K562 (cell line): Measurements from ENCODE around the gene ABHD8. TPM values are rescaled to one million over a fixed set of nuclear protein-coding genes. Genes with fewer than 3 reads are reported as not detected.

Experiments used
- ATAC-seq: fragments of 200-7000 bp; cut with Tn5 transposase; 3 replicates; pipeline ENCODE4 v1.9.1; 2020; ENCODE audit warnings: moderate library complexity
- BruUV-seq: library from RNA; stranded (reverse); fragments of 400-500 nt; replicated peaks from 2 replicates; lab custom pipeline; 2021; lab: Mats Ljungman, UMichigan
- CTCF ChIA-PET: fragments of 300-600 bp; formaldehyde crosslinking; extraction: SDS; loops from one replicate; lab custom pipeline; 2021; ENCODE audit warnings: low intra/inter-chr PET ratio; lab: Yijun Ruan, JAX
- POLR2A ChIA-PET: fragments of 300-600, 350-650 bp; sonication (Branson Sonifier 250); formaldehyde crosslinking; extraction: SDS; loops from one replicate; lab custom pipeline; 2021; ENCODE audit warnings: antibody characterized with exemption, inconsistent platforms; lab: Yijun Ruan, JAX
- DNase-seq, 4 experiments: peaks; one replicate each; pipeline versions ENCODE4 v3.0.0 to v3.0.0-alpha.2; 2011 to 2018; ENCODE audit warnings: low spot score in 3 of 4, mixed read lengths in 3 of 4; ENCODE audit errors: extremely low read depth in 1 of 4
- FAIRE-seq: peaks from 2 replicates; lab custom pipeline; 2011; peaks lifted over from hg19 to GRCh38; lab: Jason Lieb, UNC
- H2AFZ ChIP-seq: 2 replicates; pipeline ENCODE4 v1.6.0; 2011; ENCODE audit warnings: low read depth, low read length, control low read depth, inconsistent platforms
- H3K27ac ChIP-seq: fragments of 200-600 bp; 3 replicates; pipeline ENCODE4 v1.8.0; 2011; ENCODE audit warnings: low read depth, mild to moderate bottlenecking, control low read depth, inconsistent platforms, low read length, moderate library complexity, mixed read lengths; ENCODE audit errors: extremely low read depth
- H3K27me3 ChIP-seq, 2 experiments: fragments of 300-600 bp in 1 of 2; 2 replicates in 1 of 2; 3 replicates in 1 of 2; pipeline versions ENCODE4 v1.6.0 to v1.8.0; 2011; ENCODE audit warnings: inconsistent platforms in 2 of 2, low read length in 2 of 2, mild to moderate bottlenecking in 1 of 2, mixed read lengths in 1 of 2, moderate library complexity in 1 of 2; ENCODE audit not compliant: control insufficient read depth in 2 of 2, insufficient read depth in 2 of 2
- H3K36me3 ChIP-seq: fragments of 300-600 bp; 3 replicates; pipeline ENCODE4 v1.8.0; 2011; ENCODE audit warnings: mild to moderate bottlenecking, low read length, inconsistent platforms; ENCODE audit not compliant: control insufficient read depth, insufficient read depth
- H3K4me1 ChIP-seq, 2 experiments: fragments of 200-600 bp in 1 of 2; replicated peaks in 1 of 2; 2 replicates in 1 of 2; 3 replicates in 1 of 2; pipeline versions ENCODE4 v1.5.1 to v1.8.0; 2011; ENCODE audit warnings: inconsistent platforms in 2 of 2, low read length in 2 of 2, mild to moderate bottlenecking in 1 of 2, mixed read lengths in 1 of 2, moderate library complexity in 1 of 2; ENCODE audit not compliant: control insufficient read depth in 2 of 2, insufficient read depth in 2 of 2
- H3K4me2 ChIP-seq: 2 replicates; pipeline ENCODE4 v1.6.1; 2011; ENCODE audit warnings: low read length, control low read depth, inconsistent platforms, mixed read lengths; ENCODE audit not compliant: insufficient read depth
- H3K4me3 ChIP-seq: fragments of 200-600 bp; sonication (generic), shearing (Covaris generic); 2 replicates; pipeline ENCODE4 v1.5.1; 2016; ENCODE audit warnings: control low read depth, inconsistent platforms
- H3K79me2 ChIP-seq: fragments of 200-600 bp; 3 replicates; pipeline ENCODE4 v1.8.0; 2011; ENCODE audit warnings: low read length, inconsistent platforms; ENCODE audit not compliant: control insufficient read depth, insufficient read depth
- H3K9ac ChIP-seq, 2 experiments: 2 replicates each; pipeline versions ENCODE4 v1.6.0 to v1.6.1; 2011; ENCODE audit warnings: low read depth in 2 of 2, low read length in 2 of 2, control low read depth in 1 of 2, inconsistent platforms in 1 of 2, mild to moderate bottlenecking in 1 of 2, mixed read lengths in 1 of 2; ENCODE audit not compliant: insufficient read depth in 1 of 2
- H3K9me1 ChIP-seq: one replicate; pipeline ENCODE4 v1.6.0; 2011; ENCODE audit warnings: inconsistent platforms, mild to moderate bottlenecking, low read length, moderate library complexity; ENCODE audit not compliant: control insufficient read depth, insufficient read depth
- H3K9me3 ChIP-seq: replicated peaks from 2 replicates; pipeline ENCODE4 v1.5.1; 2011; ENCODE audit warnings: low read depth, low read length, inconsistent platforms; ENCODE audit not compliant: control insufficient read depth, insufficient read depth
- H4K20me1 ChIP-seq: replicated peaks from 2 replicates; pipeline ENCODE4 v1.6.1; 2011; ENCODE audit warnings: low read length, inconsistent platforms, mixed read lengths; ENCODE audit not compliant: control insufficient read depth, insufficient read depth
- RBFOX2 ChIP-seq: fragments of 200-400 bp; formaldehyde crosslinking; IDR thresholded peaks from 2 replicates; pipeline ENCODE4 v1.6.1; 2017; ENCODE audit warnings: low read depth, mild to moderate bottlenecking, low read length, moderate library complexity
- SIRT6 ChIP-seq: IDR thresholded peaks from one replicate; pipeline ENCODE4 v1.6.1; 2012; ENCODE audit warnings: low read depth, mild to moderate bottlenecking, control low read depth, inconsistent platforms, low read length, moderate library complexity
- WGBS: fragments of 100-300 bp; shearing (Covaris generic); methylation state at CpG from one replicate; pipeline ENCODE4 v1.1.6; 2016; ENCODE audit warnings: low coverage, mixed read lengths; ENCODE audit not compliant: insufficient coverage; ENCODE audit errors: missing lambda C conversion rate; 5-methylcytosine and 5-hydroxymethylcytosine counted together
- in situ Hi-C: fragments of 300-500 bp; cut with MboI; formaldehyde crosslinking; loops from 4 replicates; pipeline ENCODE4 v1.15.0; 2018; ENCODE audit warnings: inconsistent platforms, mixed read lengths
- intact Hi-C: fragments of 100-400 bp; cut with micrococcal nuclease; formaldehyde crosslinking; loops from 2 replicates; pipeline ENCODE4 v1.14.2; 2022
- polyA plus RNA-seq, 8 experiments: library from polyadenylated mRNA; depleted of rRNA in 4 of 8; stranded (reverse) in 5 of 8; unstranded in 3 of 8; fragments of >200 nt; fragmentation: Nextera tagmentation in 2 of 8; fragmentation: Illumina TruSeq in 1 of 8; extraction: Ambion mirVana in 2 of 8; extraction: Trizol in 1 of 8; gene quantifications; 2 replicates each; pipeline versions ENCODE4 v1.2.1 to v1.2.3, GENCODE V29; 2011 to 2014; ENCODE audit warnings: inconsistent platforms in 1 of 8, missing spikeins in 1 of 8
- total RNA-seq, 7 experiments: library from RNA; depleted of rRNA in 6 of 7; stranded (reverse); fragments of >200 nt in 6 of 7; fragmentation: Illumina TruSeq in 2 of 7; extraction: Trizol in 2 of 7; gene quantifications; 2 replicates each; pipeline versions ENCODE4 v1.2.1 to v1.2.3, GENCODE V29; 2011 to 2021; ENCODE audit warnings: low replicate concordance in 1 of 7
- TF ChIP-seq, protein P1 (sequence below), 2 experiments: fragments of 450-650 bp; IDR thresholded peaks; 2 replicates each; pipeline ENCODE4 v1.6.1; 2016; ENCODE audit warnings: mild to moderate bottlenecking in 2 of 2, borderline replicate concordance in 1 of 2, low read depth in 1 of 2, moderate library complexity in 1 of 2

The ABHD8 gene
- total and polyA plus RNA-seq, 9 of the 15 experiments (the other 6 are each of a cell fraction or from before 2014, with no cell fraction given): 0.04 to 6.6 (median 2.0) TPM; not detected in 1

- H4K20me1 ChIP-seq: no peaks in the 10 kb centered on the region
- H3K36me3 ChIP-seq: peaks cover 61% of the 10 kb centered on the region
- no peak overlapping the region for H3K4me3 ChIP-seq
- no peaks in the 10 kb centered on the region; the same call in 2 of the 3 replicates for H3K79me2 ChIP-seq
- no peak overlapping the region for H3K9ac ChIP-seq
- H3K4me2 ChIP-seq: no peak overlapping the region
- POLR2A ChIA-PET: interaction anchor here (0.7 to 2.4 kb wide), 2 partner anchors 8 to 73 kb away, joined by 3 to 9 read pairs; no protein-coding TSS in a partner anchor
- DNase-seq: no peak
- TF ChIP-seq SIRT6 (no peak), RBFOX2 (0 out of 2 replicates have a peak, but pooled peaks have one; percentile 22)
- TF ChIP-seq, protein P1, sequence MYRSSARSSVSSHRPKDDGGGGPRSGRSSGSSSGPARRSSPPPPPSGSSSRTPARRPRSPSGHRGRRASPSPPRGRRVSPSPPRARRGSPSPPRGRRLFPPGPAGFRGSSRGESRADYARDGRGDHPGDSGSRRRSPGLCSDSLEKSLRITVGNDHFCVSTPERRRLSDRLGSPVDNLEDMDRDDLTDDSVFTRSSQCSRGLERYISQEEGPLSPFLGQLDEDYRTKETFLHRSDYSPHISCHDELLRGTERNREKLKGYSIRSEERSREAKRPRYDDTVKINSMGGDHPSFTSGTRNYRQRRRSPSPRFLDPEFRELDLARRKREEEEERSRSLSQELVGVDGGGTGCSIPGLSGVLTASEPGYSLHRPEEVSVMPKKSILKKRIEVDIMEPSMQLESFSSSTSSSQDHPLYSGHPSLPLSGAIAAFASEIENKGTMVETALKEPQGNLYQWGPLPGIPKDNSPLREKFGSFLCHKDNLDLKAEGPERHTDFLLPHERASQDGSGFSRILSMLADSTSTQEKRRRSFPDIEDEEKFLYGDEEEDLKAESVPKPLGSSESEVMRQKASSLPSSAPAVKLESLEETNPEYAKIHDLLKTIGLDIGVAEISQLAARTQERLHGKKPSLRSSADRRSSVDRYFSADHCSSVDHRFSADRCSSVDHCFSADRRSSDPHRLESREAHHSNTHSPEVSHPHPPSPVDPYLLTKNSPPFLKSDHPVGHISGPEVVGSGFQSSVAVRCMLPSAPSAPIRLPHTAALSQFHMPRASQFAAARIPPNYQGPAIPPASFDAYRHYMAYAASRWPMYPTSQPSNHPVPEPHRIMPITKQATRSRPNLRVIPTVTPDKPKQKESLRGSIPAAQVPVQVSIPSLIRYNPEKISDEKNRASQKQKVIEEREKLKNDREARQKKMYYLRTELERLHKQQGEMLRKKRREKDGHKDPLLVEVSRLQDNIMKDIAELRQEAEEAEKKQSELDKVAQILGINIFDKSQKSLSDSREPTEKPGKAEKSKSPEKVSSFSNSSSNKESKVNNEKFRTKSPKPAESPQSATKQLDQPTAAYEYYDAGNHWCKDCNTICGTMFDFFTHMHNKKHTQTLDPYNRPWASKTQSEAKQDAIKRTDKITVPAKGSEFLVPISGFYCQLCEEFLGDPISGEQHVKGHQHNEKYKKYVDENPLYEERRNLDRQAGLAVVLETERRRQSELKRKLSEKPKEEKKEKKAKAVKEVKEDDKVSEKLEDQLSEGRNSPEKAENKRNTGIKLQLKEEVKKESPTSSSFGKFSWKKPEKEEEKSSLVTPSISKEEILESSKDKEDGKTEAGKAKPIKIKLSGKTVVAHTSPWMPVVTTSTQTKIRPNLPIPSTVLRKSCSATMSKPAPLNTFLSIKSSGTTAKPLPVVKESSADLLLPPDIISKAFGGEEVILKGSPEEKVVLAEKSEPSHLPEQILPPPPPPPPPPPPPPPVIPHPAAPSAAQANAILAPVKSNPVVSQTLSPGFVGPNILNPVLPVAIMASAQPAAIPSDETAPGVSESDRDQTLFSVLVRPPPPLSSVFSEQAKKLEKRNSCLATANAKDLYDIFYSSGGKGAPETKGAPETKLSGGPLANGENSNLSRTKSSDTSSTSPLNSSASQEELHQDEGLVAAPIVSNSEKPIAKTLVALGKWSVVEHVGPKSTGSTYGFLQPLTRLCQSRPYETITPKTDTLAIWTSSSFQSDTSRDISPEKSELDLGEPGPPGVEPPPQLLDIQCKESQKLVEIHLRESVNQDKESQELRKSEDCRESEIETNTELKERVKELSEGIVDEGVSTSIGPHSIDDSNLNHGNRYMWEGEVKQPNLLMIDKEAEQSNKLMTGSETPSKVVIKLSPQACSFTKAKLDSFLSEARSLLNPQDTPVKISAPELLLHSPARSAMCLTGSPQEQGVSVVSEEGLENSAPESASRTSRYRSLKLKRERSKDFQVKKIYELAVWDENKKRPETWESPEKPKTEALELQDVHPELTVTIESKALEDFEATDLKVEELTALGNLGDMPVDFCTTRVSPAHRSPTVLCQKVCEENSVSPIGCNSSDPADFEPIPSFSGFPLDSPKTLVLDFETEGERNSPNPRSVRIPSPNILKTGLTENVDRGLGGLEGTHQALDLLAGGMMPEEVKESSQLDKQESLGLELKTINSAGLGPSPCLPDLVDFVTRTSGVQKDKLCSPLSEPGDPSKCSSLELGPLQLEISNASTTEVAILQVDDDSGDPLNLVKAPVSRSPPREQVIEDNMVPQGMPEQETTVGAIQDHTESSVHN (IDR thresholded peaks at IDR 0.05; ENCODE audit: borderline replicate concordance in 1 of 2, low read depth in 1 of 2): no peak
- peaks cover 5 to 32% of the 10 kb centered on the region in 2 experiments; a peak in 4 of 5 replicates for H3K4me1 ChIP-seq
- no TSS peak for BruUV-seq
- no peak for ATAC-seq
- no peak for FAIRE-seq
- intact Hi-C loops (no loop called here), in situ Hi-C loops (no loop called here)
- CTCF ChIA-PET: no interaction called here
- H2AFZ ChIP-seq: no peak overlapping the region
- H3K27me3 ChIP-seq: no peaks in the 10 kb centered on the region
- no peaks in the 10 kb centered on the region for H3K9me1 ChIP-seq
- H3K9me3 ChIP-seq: no peaks in the 10 kb centered on the region
- H3K27ac ChIP-seq: no peak overlapping the region
- WGBS: 85% methylated on average over 6 of the region's 6 CpGs
These were observed 15.7 kb upstream of the ABHD8 start for GRCh38 chr19:17318966-17319365.
